Measurements from ENCODE around the gene MRTFB. TPM values are rescaled to one million over a fixed set of nuclear protein-coding genes. Genes with fewer than 3 reads are reported as not detected.

MRTFB gene
- total and polyA plus RNA-seq, 2 donors (not counting 3 experiments of a cell fraction or from before 2014, with no cell fraction given): 19.6 to 49.5 TPM

DNA sequence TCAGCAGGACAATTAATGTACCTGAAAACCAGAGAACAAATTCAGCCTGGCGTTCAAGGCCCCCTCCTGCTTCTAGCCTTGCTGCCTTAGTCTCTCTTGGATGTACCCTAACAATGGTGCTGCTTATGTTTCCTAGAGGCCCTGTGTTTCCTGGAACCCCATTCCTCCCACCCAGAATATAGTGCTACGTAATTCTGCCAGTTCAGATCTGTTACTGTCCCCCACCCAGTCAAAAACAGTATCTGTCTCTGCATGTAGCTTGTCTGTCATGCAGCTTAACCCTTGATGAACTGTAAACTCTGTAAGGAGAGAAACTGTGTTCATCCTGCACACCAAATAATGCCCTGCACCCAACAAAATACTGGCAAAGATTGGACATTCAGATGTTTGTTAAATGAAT is 6.8 kb downstream of the MRTFB start:
- no peak overlapping the region for H3K9ac ChIP-seq (replicated peaks; ENCODE audit: extremely low read depth, insufficient read depth, low read length)
- no TSS peak for BruUV-seq (replicated peaks)
- no peaks in the 10 kb centered on the region for H3K9me3 ChIP-seq (replicated peaks; ENCODE audit: control insufficient read depth, insufficient read depth, low read length)
- no peak overlapping the region for H3K4me2 ChIP-seq (ENCODE audit: insufficient read depth, low read length)
- H3K4me1 ChIP-seq (ENCODE audit: control insufficient read depth, extremely low read depth, insufficient read depth, low read length): no peaks in the 10 kb centered on the region
- no peaks in the 10 kb centered on the region for H4K20me1 ChIP-seq (replicated peaks; ENCODE audit: control insufficient read depth, extremely low read depth, insufficient read depth, low read length)
- peaks cover 10% of the 10 kb centered on the region for H3K79me2 ChIP-seq (ENCODE audit: control insufficient read depth, insufficient read depth, low read length)
- POLR2A ChIA-PET: no interaction called here
- dilution Hi-C loops (cut with MboI; ENCODE audit: extremely low pct_ligation_motif_present, low sequenced_read_pairs) (no loop called here), intact Hi-C loops (cut with micrococcal nuclease) (no loop called here)
- H3K9me1 ChIP-seq (replicated peaks; ENCODE audit: control insufficient read depth, extremely low read depth, insufficient read depth, low read length): no peaks in the 10 kb centered on the region
- CTCF ChIA-PET: interaction anchor here (0.6 kb wide), 1 partner anchor 32 kb away, joined by 3 read pairs; no protein-coding TSS in a partner anchor
- DNase-seq (ENCODE audit: low read depth, low spot score) (no peak), FAIRE-seq (no peak)
- no peak overlapping the region for H2AFZ ChIP-seq (ENCODE audit: low read depth, low read length)
- H3K36me3 ChIP-seq (ENCODE audit: control insufficient read depth in 2 of 2, extremely low read depth in 1 of 2, insufficient read depth in 2 of 2, low read length in 2 of 2): no peaks in the 10 kb centered on the region
- no peaks in the 10 kb centered on the region for H3K27me3 ChIP-seq (ENCODE audit: control insufficient read depth in 2 of 2, insufficient read depth in 2 of 2, low read length in 2 of 2)
- H3K27ac ChIP-seq (ENCODE audit: insufficient read depth, low read depth, low read length): no peak overlapping the region
- H3K4me3 ChIP-seq (replicated peaks in 1 of 3; ENCODE audit: insufficient read depth in 1 of 3, low read depth in 1 of 3, low read length in 3 of 3): no peak overlapping the region
- no peak for TF ChIP-seq FOS (IDR thresholded peaks at IDR 0.05; ENCODE audit: borderline replicate concordance, insufficient read depth, low read length)
- TF ChIP-seq JUN (IDR thresholded peaks at IDR 0.05; ENCODE audit: borderline replicate concordance, insufficient read depth, insufficient read length, low read depth): no peak
- TF ChIP-seq, protein P1, sequence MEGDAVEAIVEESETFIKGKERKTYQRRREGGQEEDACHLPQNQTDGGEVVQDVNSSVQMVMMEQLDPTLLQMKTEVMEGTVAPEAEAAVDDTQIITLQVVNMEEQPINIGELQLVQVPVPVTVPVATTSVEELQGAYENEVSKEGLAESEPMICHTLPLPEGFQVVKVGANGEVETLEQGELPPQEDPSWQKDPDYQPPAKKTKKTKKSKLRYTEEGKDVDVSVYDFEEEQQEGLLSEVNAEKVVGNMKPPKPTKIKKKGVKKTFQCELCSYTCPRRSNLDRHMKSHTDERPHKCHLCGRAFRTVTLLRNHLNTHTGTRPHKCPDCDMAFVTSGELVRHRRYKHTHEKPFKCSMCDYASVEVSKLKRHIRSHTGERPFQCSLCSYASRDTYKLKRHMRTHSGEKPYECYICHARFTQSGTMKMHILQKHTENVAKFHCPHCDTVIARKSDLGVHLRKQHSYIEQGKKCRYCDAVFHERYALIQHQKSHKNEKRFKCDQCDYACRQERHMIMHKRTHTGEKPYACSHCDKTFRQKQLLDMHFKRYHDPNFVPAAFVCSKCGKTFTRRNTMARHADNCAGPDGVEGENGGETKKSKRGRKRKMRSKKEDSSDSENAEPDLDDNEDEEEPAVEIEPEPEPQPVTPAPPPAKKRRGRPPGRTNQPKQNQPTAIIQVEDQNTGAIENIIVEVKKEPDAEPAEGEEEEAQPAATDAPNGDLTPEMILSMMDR (IDR thresholded peaks at IDR 0.05; ENCODE audit: extremely low read depth in 1 of 2, insufficient read depth in 1 of 2, low read depth in 1 of 2, low read length in 2 of 2): no peak
- TF ChIP-seq MYC (IDR thresholded peaks at IDR 0.05; ENCODE audit: low read depth, low read length): no peak
- TF ChIP-seq, protein P2, sequence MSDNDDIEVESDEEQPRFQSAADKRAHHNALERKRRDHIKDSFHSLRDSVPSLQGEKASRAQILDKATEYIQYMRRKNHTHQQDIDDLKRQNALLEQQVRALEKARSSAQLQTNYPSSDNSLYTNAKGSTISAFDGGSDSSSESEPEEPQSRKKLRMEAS (IDR thresholded peaks at IDR 0.05; ENCODE audit: insufficient read depth, insufficient read length): no peak
- no peak for TF ChIP-seq GATA2 (IDR thresholded peaks at IDR 0.05; ENCODE audit: insufficient read depth, insufficient read length, low read depth, low read length)
- TF ChIP-seq EZH2 (IDR thresholded peaks at IDR 0.05; ENCODE audit: borderline replicate concordance, low read depth, low read length, severe bottlenecking): no peak
- TF ChIP-seq POLR2AphosphoS5 (IDR thresholded peaks at IDR 0.05; ENCODE audit: insufficient read depth, low read depth, low read length): no peak
- no peak for TF ChIP-seq POLR2A (IDR thresholded peaks at IDR 0.05; ENCODE audit: low read depth, low read length)

Measured in endothelial cell of umbilical vein (primary cell).